Measurements from ENCODE around the gene SORCS2. TPM values are rescaled to one million over a fixed set of nuclear protein-coding genes. Genes with fewer than 3 reads are reported as not detected.
A peak's percentile ranks its signal among the peaks of the same experiment; 100 is the strongest.

SORCS2 gene
- total and polyA plus RNA-seq, 2 of the 13 experiments (the other 11 are each of a cell fraction or from before 2014, with no cell fraction given), result 0.82 to 1.0 TPM

GRCh38 chr4:7166981-7167700 is 25.2 kb upstream of the SORCS2 start (continued):
- TF ChIP-seq ZFP91 (CRISPR knock-in tag; IDR thresholded peaks at IDR 0.05; ENCODE audit: borderline replicate concordance) (no peak), ARID5B (CRISPR knock-in tag; IDR thresholded peaks at IDR 0.05) (peak; percentile 53; the same call in 1 of the 2 replicates), PCBP2 (optimal IDR thresholded peaks at IDR 0.05; ENCODE audit: low read depth, low read length, poor library complexity, severe bottlenecking) (no peak), ZNF687 (CRISPR knock-in tag; IDR thresholded peaks at IDR 0.05) (peak; percentile 50), PAXIP1 (CRISPR knock-in tag; conservative IDR thresholded peaks at IDR 0.05) (0 out of 2 replicates have a peak, but pooled peaks have one; percentile 24), ZNF550 (CRISPR knock-in tag; IDR thresholded peaks at IDR 0.05; ENCODE audit: borderline replicate concordance) (no peak), IRF2 (CRISPR knock-in tag; IDR thresholded peaks at IDR 0.05) (no peak), TCF7L2 (IDR thresholded peaks at IDR 0.05; ENCODE audit: low read depth, low read length) (no peak), NCOA5 (CRISPR knock-in tag; IDR thresholded peaks at IDR 0.05) (no peak), CREB3 (CRISPR knock-in tag; IDR thresholded peaks at IDR 0.05) (no peak), NRL (CRISPR knock-in tag; IDR thresholded peaks at IDR 0.05; ENCODE audit: borderline replicate concordance) (no peak)
